Vagina (tissue), 2 donors: Measurements from ENCODE around the gene ZCCHC2. TPM values are rescaled to one million over a fixed set of nuclear protein-coding genes. Genes with fewer than 3 reads are reported as not detected.

Source experiments
- DNase-seq, 2 donors: peaks; one replicate each; pipeline ENCODE4 v3.0.0-alpha.2; 2017; ENCODE audit errors: extremely low spot score in 2 of 2
- H3K27ac ChIP-seq: fragments of 200-600 bp; sonication (generic); one replicate; pipeline ENCODE4 v1.5.1; 2019
- H3K27me3 ChIP-seq: fragments of 200-600 bp; sonication (generic); one replicate; pipeline ENCODE4 v1.5.1; 2019
- H3K36me3 ChIP-seq, 2 donors: fragments of 200-600 bp; sonication (generic); one replicate each; pipeline ENCODE4 v1.5.1; 2017 to 2019
- H3K4me1 ChIP-seq: fragments of 200-600 bp; sonication (generic); one replicate; pipeline ENCODE4 v1.5.1; 2019
- H3K4me3 ChIP-seq, 2 donors: fragments of 200-600 bp; sonication (generic); 1 replicate in 1 of 2; 2 replicates in 1 of 2; pipeline ENCODE4 v1.5.1; 2016 to 2019
- H3K9me3 ChIP-seq: fragments of 200-600 bp; sonication (generic); one replicate; pipeline ENCODE4 v1.5.1; 2019
- POLR2A ChIP-seq, 2 donors: fragments of 450-650 bp; IDR thresholded peaks; one replicate each; pipeline ENCODE4 v1.6.1; 2017; ENCODE audit warnings: antibody characterized with exemption in 2 of 2, mild to moderate bottlenecking in 2 of 2, moderate library complexity in 2 of 2
- POLR2AphosphoS5 ChIP-seq, 2 donors: sonication (generic); formaldehyde crosslinking; IDR thresholded peaks; one replicate each; pipeline ENCODE4 v1.9.0; 2017; ENCODE audit warnings: antibody characterized with exemption in 2 of 2, mild to moderate bottlenecking in 2 of 2, low read depth in 1 of 2; ENCODE audit not compliant: insufficient read depth in 1 of 2
- intact Hi-C: fragments of 100-400 bp; cut with DNase I; formaldehyde crosslinking; loops from one replicate; pipeline ENCODE4 v1.15.1; 2023
- total RNA-seq: library from RNA; depleted of rRNA; stranded (reverse); fragments of >200 nt; gene quantifications from one replicate; pipeline ENCODE4 v1.2.3, GENCODE V29; 2016
- TF ChIP-seq, protein P1 (sequence below), 3 experiments: fragments of 450-650 bp in 2 of 3; fragments of 200-600 bp in 1 of 3; sonication (generic) in 1 of 3; IDR thresholded peaks; one replicate each; pipeline ENCODE4 v1.5.1; 2017 to 2019; ENCODE audit warnings: antibody characterized with exemption in 3 of 3, mild to moderate bottlenecking in 2 of 3, moderate library complexity in 2 of 3

Gene ZCCHC2
- total RNA-seq, 1 donor from 2014 or later = 30.4 TPM

DNA sequence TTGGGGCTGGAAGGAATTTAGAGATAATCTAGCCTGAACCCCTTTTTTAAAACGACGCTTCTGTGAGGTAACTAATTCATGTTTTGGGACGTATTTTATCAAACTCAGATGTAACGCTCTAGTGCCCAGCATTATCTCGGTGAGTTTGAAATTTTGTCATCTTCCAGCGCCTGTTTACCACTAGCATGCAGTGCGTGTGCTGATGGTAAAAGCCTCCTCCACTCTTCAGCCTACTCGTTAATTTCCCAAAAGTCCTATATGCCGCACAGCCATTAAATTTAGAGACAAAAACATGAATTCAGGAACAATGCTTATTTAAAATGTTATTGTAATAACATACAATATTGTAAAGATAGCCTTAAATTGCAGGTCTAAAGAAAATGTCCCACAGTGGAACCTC, 2.8 kb downstream of the ZCCHC2 start:
- intact Hi-C loops = loop anchor here (10.0 kb wide), 1 partner anchor 91 kb away; no protein-coding TSS in a partner anchor
- Histone ChIP-seq H3K27me3 (no peaks in the 10 kb centered on the region), H3K36me3 (no peaks in the 10 kb centered on the region), H3K27ac (peak overlapping the region; percentile 95), H3K4me3 (peak overlapping the region; percentile 64 to 80), H3K4me1 (peaks cover 30% of the 10 kb centered on the region), H3K9me3 (no peaks in the 10 kb centered on the region)
- DNase-seq = no peak
- TF ChIP-seq, protein P1, sequence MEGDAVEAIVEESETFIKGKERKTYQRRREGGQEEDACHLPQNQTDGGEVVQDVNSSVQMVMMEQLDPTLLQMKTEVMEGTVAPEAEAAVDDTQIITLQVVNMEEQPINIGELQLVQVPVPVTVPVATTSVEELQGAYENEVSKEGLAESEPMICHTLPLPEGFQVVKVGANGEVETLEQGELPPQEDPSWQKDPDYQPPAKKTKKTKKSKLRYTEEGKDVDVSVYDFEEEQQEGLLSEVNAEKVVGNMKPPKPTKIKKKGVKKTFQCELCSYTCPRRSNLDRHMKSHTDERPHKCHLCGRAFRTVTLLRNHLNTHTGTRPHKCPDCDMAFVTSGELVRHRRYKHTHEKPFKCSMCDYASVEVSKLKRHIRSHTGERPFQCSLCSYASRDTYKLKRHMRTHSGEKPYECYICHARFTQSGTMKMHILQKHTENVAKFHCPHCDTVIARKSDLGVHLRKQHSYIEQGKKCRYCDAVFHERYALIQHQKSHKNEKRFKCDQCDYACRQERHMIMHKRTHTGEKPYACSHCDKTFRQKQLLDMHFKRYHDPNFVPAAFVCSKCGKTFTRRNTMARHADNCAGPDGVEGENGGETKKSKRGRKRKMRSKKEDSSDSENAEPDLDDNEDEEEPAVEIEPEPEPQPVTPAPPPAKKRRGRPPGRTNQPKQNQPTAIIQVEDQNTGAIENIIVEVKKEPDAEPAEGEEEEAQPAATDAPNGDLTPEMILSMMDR (IDR thresholded peaks at IDR 0.05) = no peak
- no peak for TF ChIP-seq POLR2A (IDR thresholded peaks at IDR 0.05)
- TF ChIP-seq POLR2AphosphoS5 (IDR thresholded peaks at IDR 0.05; ENCODE audit: insufficient read depth in 1 of 2, low read depth in 1 of 2) = no peak

DNA sequence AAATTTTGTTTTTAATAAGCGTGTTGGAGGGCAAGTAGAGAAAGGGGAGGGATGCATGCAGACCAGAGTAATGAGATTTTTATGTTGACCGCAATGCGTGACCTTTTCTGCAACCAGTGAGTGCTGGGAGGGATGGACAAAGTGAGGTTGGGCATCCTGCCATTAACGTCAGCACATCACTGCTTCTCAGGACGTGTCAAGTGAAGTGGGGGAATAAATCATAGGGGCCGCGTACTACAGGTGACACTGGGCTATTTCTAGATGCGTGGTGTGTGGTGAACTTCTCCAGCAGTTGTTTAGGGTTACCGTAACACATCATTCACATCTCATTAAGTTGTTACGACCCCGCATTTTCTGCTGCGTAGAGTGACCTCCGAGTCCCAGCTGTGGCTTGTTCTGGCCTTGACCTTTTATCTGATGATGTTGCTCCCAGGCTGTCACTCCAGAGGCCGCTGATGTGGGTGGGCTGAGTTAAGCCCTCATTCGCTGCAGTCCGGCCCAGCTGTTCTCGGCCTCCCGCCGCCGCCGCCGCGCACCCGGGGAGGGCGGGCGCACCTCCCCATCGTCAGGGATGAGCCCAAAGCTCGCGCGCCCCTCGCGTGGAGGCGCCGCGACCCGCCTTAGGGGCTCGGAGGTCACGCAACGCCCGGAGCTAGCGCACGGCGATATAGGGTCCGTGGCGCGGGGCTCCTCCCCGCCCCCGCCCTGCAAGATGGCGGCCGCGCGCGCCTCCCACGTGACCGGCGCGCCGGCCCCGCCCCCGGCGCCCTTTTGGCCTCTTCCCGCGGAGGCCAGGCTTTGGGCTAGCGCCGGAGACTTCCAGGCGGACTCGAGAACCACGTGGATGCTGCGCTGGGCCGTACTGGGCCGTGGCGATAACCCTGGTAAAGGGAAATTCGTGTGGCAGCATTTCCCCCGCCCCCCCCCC, 3.5 kb downstream of the ZCCHC2 start:
- no peaks in the 10 kb centered on the region for H3K9me3 ChIP-seq
- DNase-seq = no peak
- peak overlapping the region; percentile 64 to 80 for H3K4me3 ChIP-seq
- peaks cover 34% of the 10 kb centered on the region for H3K4me1 ChIP-seq
- intact Hi-C loops = loop anchor here (10.0 kb wide), 1 partner anchor 92 kb away; no protein-coding TSS in a partner anchor
- no peaks in the 10 kb centered on the region for H3K36me3 ChIP-seq
- peak overlapping the region; percentile 95 for H3K27ac ChIP-seq
- no peaks in the 10 kb centered on the region for H3K27me3 ChIP-seq
- TF ChIP-seq POLR2AphosphoS5 (IDR thresholded peaks at IDR 0.05; ENCODE audit: insufficient read depth in 1 of 2, low read depth in 1 of 2) (peak; percentile 58 to 90), POLR2A (IDR thresholded peaks at IDR 0.05) (peak; percentile 52 to 78)
- TF ChIP-seq, protein P1 (IDR thresholded peaks at IDR 0.05) = no peak

DNA sequence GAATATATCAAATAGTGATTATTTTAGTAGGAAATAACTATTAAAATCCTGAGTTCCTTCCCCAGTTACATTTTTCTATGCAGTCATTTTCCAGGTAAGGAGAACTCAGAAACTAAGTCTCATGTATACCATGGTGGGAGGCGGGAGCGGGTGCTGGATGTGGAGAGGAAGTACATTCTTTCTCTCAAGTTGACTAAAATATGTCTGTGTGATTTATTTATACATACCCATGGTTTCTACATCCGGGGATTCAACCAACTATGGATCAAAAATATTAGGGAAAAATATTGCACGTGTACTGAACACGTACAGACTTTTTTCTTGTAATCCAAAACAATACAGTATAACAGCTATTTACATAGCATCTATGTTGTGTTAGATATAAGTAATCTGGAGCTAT, 6.8 kb downstream of the ZCCHC2 start:
- Histone ChIP-seq H3K27me3 (no peaks in the 10 kb centered on the region), H3K4me1 (peaks cover 34% of the 10 kb centered on the region), H3K9me3 (no peaks in the 10 kb centered on the region), H3K27ac (no peak overlapping the region), H3K4me3 (no peak overlapping the region), H3K36me3 (no peaks in the 10 kb centered on the region)
- intact Hi-C loops = loop anchor here (10.0 kb wide), 1 partner anchor 95 kb away; no protein-coding TSS in a partner anchor
- TF ChIP-seq, protein P1 (IDR thresholded peaks at IDR 0.05) = no peak
- TF ChIP-seq POLR2A (IDR thresholded peaks at IDR 0.05) (no peak), POLR2AphosphoS5 (IDR thresholded peaks at IDR 0.05; ENCODE audit: insufficient read depth in 1 of 2, low read depth in 1 of 2) (no peak)
- no peak for DNase-seq

DNA sequence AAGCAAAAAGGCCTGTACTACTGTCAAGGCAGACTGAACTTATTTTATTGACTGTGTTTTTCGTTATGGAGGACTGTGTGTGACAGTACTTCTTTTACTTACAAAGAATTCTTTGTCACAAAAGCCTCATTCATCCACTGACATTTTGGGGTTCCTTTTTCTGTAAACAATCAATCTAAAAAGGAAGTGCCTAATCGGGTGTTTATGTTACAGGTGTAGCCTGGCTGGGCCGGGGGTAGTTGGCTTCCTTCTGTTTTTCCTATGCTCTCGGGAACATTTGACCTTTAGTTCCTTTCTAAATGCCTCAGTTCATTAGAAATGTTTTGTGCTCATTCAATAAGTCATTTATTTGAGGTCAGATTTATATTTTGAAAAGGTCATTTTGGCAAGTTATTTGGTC, 8.3 kb downstream of the ZCCHC2 start:
- intact Hi-C loops = no loop called here
- H3K27me3 ChIP-seq = no peaks in the 10 kb centered on the region
- no peaks in the 10 kb centered on the region for H3K9me3 ChIP-seq
- no peak for DNase-seq
- peaks cover 26% of the 10 kb centered on the region for H3K4me1 ChIP-seq
- H3K36me3 ChIP-seq = no peaks in the 10 kb centered on the region
- no peak for TF ChIP-seq POLR2AphosphoS5 (IDR thresholded peaks at IDR 0.05; ENCODE audit: insufficient read depth in 1 of 2, low read depth in 1 of 2)
- no peak for TF ChIP-seq POLR2A (IDR thresholded peaks at IDR 0.05)
- TF ChIP-seq, protein P1 (IDR thresholded peaks at IDR 0.05) = no peak
- H3K27ac ChIP-seq = no peak overlapping the region
- H3K4me3 ChIP-seq = no peak overlapping the region

DNA sequence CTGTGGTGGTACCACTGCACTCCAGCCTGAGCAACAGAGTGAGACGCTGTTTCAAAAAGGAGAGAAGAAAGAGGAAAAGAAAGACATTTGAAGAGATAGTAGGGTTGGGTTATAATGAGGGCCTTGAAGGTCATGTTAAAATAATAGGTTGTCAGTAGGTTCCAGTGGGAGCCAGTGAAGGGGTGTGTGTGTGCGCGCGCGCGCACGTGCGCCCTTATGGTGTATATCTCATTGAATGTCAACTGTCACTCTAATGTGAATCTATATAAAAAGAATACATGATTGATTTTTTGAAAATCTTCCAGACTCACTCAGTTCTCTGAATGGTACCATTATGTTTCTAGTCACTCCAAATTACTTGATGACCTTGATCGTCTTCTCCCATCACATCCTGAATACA, 9.1 kb downstream of the ZCCHC2 start:
- Histone ChIP-seq H3K9me3 (no peaks in the 10 kb centered on the region), H3K4me3 (no peak overlapping the region), H3K27ac (no peak overlapping the region), H3K4me1 (peaks cover 24% of the 10 kb centered on the region), H3K36me3 (no peaks in the 10 kb centered on the region), H3K27me3 (no peaks in the 10 kb centered on the region)
- DNase-seq = no peak
- TF ChIP-seq POLR2AphosphoS5 (IDR thresholded peaks at IDR 0.05; ENCODE audit: insufficient read depth in 1 of 2, low read depth in 1 of 2) (no peak), POLR2A (IDR thresholded peaks at IDR 0.05) (no peak)
- TF ChIP-seq, protein P1 (IDR thresholded peaks at IDR 0.05) = no peak
- intact Hi-C loops = no loop called here
